Vagina (tissue), 2 donors: ENCODE data around the gene MROH7.

Source experiments
- CTCF ChIP-seq, 3 experiments: fragments of 450-650 bp in 2 of 3; fragments of 200-600 bp in 1 of 3; sonication (generic) in 1 of 3; IDR thresholded peaks; one replicate each; pipeline ENCODE4 v1.5.1; 2017 to 2019; ENCODE audit warnings: antibody characterized with exemption in 3 of 3, mild to moderate bottlenecking in 2 of 3, moderate library complexity in 2 of 3
- POLR2A ChIP-seq, 2 donors: fragments of 450-650 bp; IDR thresholded peaks; one replicate each; pipeline ENCODE4 v1.6.1; 2017; ENCODE audit warnings: antibody characterized with exemption in 2 of 2, mild to moderate bottlenecking in 2 of 2, moderate library complexity in 2 of 2
- POLR2AphosphoS5 ChIP-seq, 2 donors: sonication (generic); formaldehyde crosslinking; IDR thresholded peaks; one replicate each; pipeline ENCODE4 v1.9.0; 2017; ENCODE audit warnings: antibody characterized with exemption in 2 of 2, mild to moderate bottlenecking in 2 of 2, low read depth in 1 of 2; ENCODE audit not compliant: insufficient read depth in 1 of 2

- TF ChIP-seq CTCF (IDR thresholded peaks at IDR 0.05) (no peak), POLR2A (IDR thresholded peaks at IDR 0.05) (no peak), POLR2AphosphoS5 (IDR thresholded peaks at IDR 0.05; ENCODE audit: insufficient read depth in 1 of 2, low read depth in 1 of 2) (no peak)
These were observed 47.9 kb upstream of the MROH7 start for GRCh38 chr1:54593571-54594160.
